RWPE2 (cell line): ENCODE measurements around the gene BBS1.

Source experiments
- ATAC-seq: fragments of 200-7000 bp; cut with Tn5 transposase; 3 replicates; pipeline ENCODE4 v1.9.1; 2021; ENCODE audit warnings: low read depth
- DNase-seq: peaks from one replicate; pipeline ENCODE4 v3.0.0-alpha.2; 2020; ENCODE audit warnings: low spot score
- H3K27ac ChIP-seq: fragments of 450-650 bp; 2 replicates; pipeline ENCODE4 v1.5.1; 2017; ENCODE audit warnings: mild to moderate bottlenecking; ENCODE audit not compliant: poor library complexity, severe bottlenecking
- H3K27me3 ChIP-seq: fragments of 250-450 bp; sonication (Bioruptor Pico); 2 replicates; pipeline ENCODE4 v1.5.1; 2021; ENCODE audit warnings: mild to moderate bottlenecking, moderate library complexity; ENCODE audit not compliant: insufficient read depth, poor library complexity, severe bottlenecking
- H3K36me3 ChIP-seq: fragments of 250-450 bp; sonication (Bioruptor Pico); 2 replicates; pipeline ENCODE4 v1.5.1; 2020; ENCODE audit warnings: low read depth, mild to moderate bottlenecking, moderate library complexity
- H3K4me1 ChIP-seq: fragments of 250-450 bp; sonication (Bioruptor Pico); 2 replicates; pipeline ENCODE4 v1.5.1; 2021; ENCODE audit warnings: mild to moderate bottlenecking, moderate library complexity; ENCODE audit not compliant: insufficient read depth, poor library complexity, severe bottlenecking
- H3K4me3 ChIP-seq: fragments of 250-450 bp; sonication (Bioruptor Pico); 2 replicates; pipeline ENCODE4 v1.5.1; 2021; ENCODE audit warnings: mild to moderate bottlenecking, moderate library complexity; ENCODE audit not compliant: severe bottlenecking
- H3K9me3 ChIP-seq: fragments of 250-450 bp; sonication (Bioruptor Pico); 2 replicates; pipeline ENCODE4 v1.5.1; 2021; ENCODE audit warnings: mild to moderate bottlenecking, moderate library complexity; ENCODE audit not compliant: severe bottlenecking
- CTCF ChIP-seq: fragments of 450-650 bp; IDR thresholded peaks from one replicate; pipeline ENCODE4 v1.5.1; 2017; ENCODE audit warnings: mild to moderate bottlenecking, moderate library complexity; ENCODE audit not compliant: poor library complexity, severe bottlenecking

Gene BBS1

GRCh38 chr11:66468691-66469090 lies 41.7 kb upstream of the BBS1 start:
- ATAC-seq: no peak
- DNase-seq: no peak
- H3K36me3 ChIP-seq: peaks cover 20% of the 10 kb centered on the region
- no peak for TF ChIP-seq CTCF
- no peak overlapping the region for H3K4me3 ChIP-seq
- no peak overlapping the region for H3K27ac ChIP-seq
- no peaks in the 10 kb centered on the region for H3K27me3 ChIP-seq
- H3K4me1 ChIP-seq: no peaks in the 10 kb centered on the region
- H3K9me3 ChIP-seq: no peaks in the 10 kb centered on the region

- Histone ChIP-seq H3K36me3 (peaks cover 20% of the 10 kb centered on the region), H3K27ac (no peak overlapping the region), H3K4me1 (no peaks in the 10 kb centered on the region)
Observed at GRCh38 chr11:66469441-66469840, 41.0 kb upstream of the BBS1 start.

GRCh38 chr11:66470015-66470414 lies 40.4 kb upstream of the BBS1 start:
- Histone ChIP-seq H3K36me3 (peaks cover 20% of the 10 kb centered on the region), H3K4me3 (no peak overlapping the region), H3K27me3 (no peaks in the 10 kb centered on the region), H3K27ac (no peak overlapping the region), H3K9me3 (no peaks in the 10 kb centered on the region), H3K4me1 (no peaks in the 10 kb centered on the region)
- ATAC-seq (no peak), DNase-seq (no peak)
- no peak for TF ChIP-seq CTCF

More at GRCh38 chr11:66469441-66469840, 41.0 kb upstream of the BBS1 start:
- no peak overlapping the region for H3K4me3 ChIP-seq
- TF ChIP-seq CTCF: no peak
- no peaks in the 10 kb centered on the region for H3K9me3 ChIP-seq
- H3K27me3 ChIP-seq: no peaks in the 10 kb centered on the region
- DNase-seq (no peak), ATAC-seq (no peak)

GRCh38 chr11:66471142-66471541 lies 39.3 kb upstream of the BBS1 start:
- no peak for DNase-seq
- ATAC-seq: no peak
- Histone ChIP-seq H3K4me3 (no peak overlapping the region), H3K27ac (no peak overlapping the region), H3K27me3 (no peaks in the 10 kb centered on the region), H3K36me3 (peaks cover 20% of the 10 kb centered on the region), H3K9me3 (no peaks in the 10 kb centered on the region), H3K4me1 (no peaks in the 10 kb centered on the region)
- no peak for TF ChIP-seq CTCF

- no peak for DNase-seq
- H3K27ac ChIP-seq: no peak overlapping the region
- no peak for ATAC-seq
- no peak overlapping the region for H3K4me3 ChIP-seq
- peaks cover 20% of the 10 kb centered on the region for H3K36me3 ChIP-seq
- TF ChIP-seq CTCF: no peak
- H3K27me3 ChIP-seq: no peaks in the 10 kb centered on the region
- H3K9me3 ChIP-seq: no peaks in the 10 kb centered on the region
- no peaks in the 10 kb centered on the region for H3K4me1 ChIP-seq
Observed at GRCh38 chr11:66472054-66472453, 38.4 kb upstream of the BBS1 start.
